GM18873 (cell line): ENCODE results near the gene ZNF23.

ENCODE experiments used
- ATAC-seq: cut with Tn5 transposase; IDR thresholded peaks from one replicate; pipeline ENCODE4 v1.9.1; 2021; ENCODE audit warnings: mild to moderate bottlenecking, moderate library complexity, moderate number of reproducible peaks; ENCODE audit not compliant: unreplicated experiment, low FRiP score

Gene ZNF23

GRCh38 chr16:71402007-71402406, 60.0 kb downstream of the ZNF23 start:
- ATAC-seq, result no peak

GRCh38 chr16:71399801-71400563, 62.1 kb downstream of the ZNF23 start:
- no peak for ATAC-seq
